Activated CD4-positive, alpha-beta T cell treated with anti-CD3 and anti-CD28 coated beads for 24 hours (primary cell): ENCODE results near the gene VANGL2.

ENCODE experiments used
- DNase-seq, 2 donors: peaks; one replicate each; pipeline ENCODE4 v3.0.0-alpha.2; 2020; ENCODE audit warnings: low read depth in 2 of 2

The VANGL2 gene

DNA sequence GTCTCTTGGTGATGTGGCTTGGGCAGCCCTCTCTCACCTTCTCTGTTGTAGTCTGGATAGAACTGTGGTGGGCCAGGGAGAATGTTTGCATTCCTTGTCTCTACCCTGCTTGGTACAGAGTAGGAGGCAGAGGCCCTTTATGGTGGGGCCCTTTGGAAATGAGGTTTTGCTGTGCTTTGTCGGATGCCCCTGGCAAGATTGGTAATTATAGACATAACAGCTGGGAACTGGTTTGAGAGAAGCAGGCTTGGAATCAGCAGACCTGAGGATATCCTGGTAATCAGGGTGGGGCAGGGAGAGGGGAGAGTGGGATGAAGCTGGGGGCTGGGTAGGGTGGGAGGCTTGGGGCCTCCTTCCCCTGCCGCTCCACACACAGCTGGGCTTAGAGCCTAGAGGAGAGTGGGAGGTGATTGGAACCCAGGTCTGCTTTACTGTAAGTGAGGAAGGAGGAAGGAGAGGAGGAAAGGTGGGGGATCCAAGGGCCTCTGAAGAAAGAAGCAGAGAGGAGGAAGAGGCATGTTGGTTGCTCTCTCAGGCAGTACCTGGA is 5.0 kb downstream of the VANGL2 start:
- no peak for DNase-seq

DNA sequence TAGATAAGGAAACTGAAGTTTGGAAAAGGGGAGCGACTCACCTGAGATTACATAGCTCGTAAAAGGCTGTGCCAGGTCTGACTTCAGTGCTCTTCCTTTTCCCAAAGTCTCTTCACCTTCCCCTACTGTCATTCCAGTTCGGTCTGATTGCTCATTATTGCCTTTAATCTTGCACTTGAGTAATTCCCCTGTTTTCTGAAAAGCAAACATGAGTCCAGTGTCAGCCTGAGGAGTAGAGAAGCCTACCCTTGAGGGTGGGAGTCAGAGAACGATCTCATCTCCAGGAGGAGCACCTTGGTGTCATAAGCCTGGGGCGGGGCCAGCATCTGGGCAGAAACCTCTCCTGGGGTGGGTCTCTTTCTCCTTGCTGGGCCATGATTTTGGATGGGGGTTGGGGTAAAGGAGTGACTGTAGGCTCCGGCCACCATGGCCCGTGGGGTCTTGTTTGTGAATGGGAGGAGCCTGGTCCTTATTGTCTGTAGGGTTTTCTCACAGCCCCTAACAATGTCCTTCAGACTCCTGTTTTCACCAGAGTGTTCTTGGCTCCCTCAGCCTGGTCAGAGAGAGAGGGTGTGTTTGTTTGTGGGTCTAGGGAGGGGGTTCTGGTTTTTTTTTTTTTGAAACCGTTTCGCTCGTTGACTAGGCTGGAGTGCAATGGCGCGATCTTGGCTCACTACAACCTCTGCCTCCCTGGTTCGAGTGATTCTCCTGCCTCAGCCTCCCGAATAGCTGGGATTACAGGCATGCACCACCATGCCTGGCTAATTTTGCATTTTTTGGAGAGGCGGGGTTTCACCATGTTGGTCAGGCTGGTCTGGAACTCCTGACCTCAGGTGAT is 6.0 kb downstream of the VANGL2 start:
- no peak for DNase-seq

DNA sequence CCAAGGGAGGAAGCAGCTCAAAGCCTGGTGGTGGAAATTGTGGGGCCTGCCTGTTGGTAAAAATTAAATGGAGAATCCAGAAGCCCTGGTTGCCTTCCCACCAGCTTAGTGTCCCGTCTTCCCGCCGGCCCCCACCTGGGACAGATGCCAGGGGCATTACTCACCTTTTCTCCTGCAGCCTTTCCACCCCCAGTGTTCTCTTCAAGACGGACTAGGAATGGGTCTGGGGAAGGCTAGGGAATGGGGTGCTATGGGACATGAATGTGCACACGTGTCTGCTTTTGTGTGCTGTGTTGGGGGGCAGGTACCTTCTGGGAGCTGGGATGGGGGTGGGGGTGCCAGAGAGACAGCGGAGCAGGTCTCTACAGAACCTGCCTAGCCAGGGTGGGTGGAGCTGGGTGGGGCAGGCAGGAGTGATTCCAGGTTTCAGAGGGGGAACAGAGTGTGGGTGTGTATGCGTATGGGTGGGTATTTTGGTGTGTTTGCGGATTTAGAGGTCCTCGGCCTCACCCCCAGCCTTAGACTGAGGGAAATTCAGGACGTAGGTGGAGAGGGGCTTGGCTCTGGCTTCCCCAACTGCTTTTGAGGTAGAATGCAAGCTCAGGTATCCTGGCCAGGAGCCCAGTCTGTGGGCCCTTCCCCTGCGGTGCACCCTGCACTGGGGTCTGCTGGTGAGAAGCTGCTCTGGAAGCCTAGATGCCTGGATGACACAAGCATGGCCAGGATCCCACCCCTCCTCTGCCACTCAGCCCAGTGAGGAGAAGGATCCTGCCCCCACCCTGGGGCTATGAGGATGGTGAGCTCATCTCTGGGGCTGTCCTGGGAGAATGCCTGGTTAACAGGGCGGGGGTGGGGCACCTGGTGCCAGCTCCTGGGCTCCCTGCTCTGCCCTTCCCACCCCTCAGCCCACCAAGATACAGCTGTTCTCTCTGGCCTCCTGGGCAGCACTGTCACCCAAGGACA is 7.8 kb downstream of the VANGL2 start:
- no peak for DNase-seq

GRCh38 chr1:160408864-160409263 is 8.5 kb downstream of the VANGL2 start:
- DNase-seq, result no peak

- no peak for DNase-seq
Observed at GRCh38 chr1:160409486-160409885, 9.1 kb downstream of the VANGL2 start.

- no peak for DNase-seq
Observed at GRCh38 chr1:160410406-160411005, 10.1 kb downstream of the VANGL2 start.

DNA sequence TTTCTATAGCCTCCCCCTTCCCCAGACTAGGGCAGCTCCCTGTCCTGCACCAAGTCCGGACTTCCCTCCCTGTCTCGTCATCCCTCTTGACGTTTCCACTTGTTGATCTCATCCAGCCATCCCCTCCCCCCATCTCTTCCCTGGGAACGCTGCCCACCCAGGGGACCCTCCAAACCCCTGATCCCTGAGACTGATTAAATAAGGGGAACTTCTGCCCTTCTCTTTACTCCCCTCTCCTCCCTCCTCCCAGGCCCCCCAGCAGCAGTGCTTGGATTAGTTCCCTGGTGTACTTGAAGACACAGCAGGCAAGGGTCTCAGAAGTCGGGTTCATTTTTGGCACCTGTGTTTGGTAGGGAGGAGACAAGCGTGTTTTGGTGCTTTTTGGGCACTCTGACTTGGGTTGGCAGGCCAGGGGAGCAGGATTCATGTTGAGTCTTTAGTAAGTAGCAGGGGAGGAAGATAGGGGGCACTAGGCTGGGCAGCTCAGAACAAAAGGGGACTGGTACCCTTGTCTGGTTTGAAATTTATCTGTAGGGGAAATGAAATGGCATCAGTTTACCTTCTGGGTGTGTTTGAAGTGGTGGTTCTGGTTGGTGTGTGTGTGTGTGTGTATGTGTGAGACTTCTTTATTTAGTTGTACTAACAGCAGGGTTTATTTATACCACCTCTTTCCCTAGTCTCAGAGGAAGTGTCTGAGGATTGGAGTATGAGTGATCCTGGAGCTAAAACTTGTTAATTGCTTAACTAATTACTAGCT is 11.1 kb downstream of the VANGL2 start:
- DNase-seq, result no peak

GRCh38 chr1:160412028-160412362 is 11.6 kb downstream of the VANGL2 start:
- DNase-seq, result no peak

DNA sequence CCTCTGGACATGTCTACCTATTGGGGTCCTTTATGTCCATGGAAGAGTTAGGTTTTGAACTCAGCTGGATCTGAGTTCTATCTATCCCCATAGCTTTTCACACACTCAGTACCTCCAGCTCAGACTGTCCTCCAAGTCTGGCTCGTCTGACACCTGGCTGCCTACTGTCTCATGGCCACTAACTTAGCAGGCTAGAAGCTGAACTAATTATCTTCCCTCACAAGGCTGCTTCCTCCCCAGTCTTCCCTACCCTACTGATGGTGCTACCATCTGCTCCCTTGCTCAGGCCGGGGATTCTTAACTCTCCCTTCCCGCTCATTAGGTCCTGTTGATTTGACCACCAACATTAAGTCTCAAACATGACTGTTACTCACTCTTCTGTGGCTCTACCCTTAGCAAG is 13.4 kb downstream of the VANGL2 start:
- no peak for DNase-seq

DNA sequence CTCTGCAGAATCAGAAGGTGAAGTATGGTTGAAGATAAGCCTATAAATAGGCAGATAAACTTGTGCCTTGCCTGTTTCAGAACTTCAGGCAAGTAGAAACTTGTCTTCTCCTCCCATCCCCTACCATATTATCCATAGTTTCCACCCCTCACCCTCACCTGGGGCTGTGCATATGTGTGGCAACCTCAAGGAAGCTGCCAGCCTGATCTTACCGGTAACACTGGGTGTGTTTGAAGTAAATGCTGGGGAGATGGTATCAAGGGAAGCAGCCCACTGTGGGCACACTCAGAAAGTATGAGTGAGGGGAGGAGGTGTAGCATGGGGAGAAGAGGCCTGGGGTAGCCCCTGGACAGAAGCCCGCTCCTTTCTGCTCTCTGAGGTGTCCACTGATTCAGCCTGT is 14.5 kb downstream of the VANGL2 start:
- DNase-seq, result no peak

GRCh38 chr1:160415696-160416290 is 15.4 kb downstream of the VANGL2 start:
- no peak for DNase-seq

GRCh38 chr1:160416369-160416768 is 16.0 kb downstream of the VANGL2 start:
- DNase-seq, result no peak

- DNase-seq, result no peak
Observed at GRCh38 chr1:160418483-160418882, 18.1 kb downstream of the VANGL2 start.

GRCh38 chr1:160419150-160419837 is 18.9 kb downstream of the VANGL2 start:
- DNase-seq, result no peak

- DNase-seq, result no peak
Observed at GRCh38 chr1:160419838-160420169, 19.4 kb downstream of the VANGL2 start.

- no peak for DNase-seq
Observed at GRCh38 chr1:160420881-160421842, 20.8 kb downstream of the VANGL2 start.

DNA sequence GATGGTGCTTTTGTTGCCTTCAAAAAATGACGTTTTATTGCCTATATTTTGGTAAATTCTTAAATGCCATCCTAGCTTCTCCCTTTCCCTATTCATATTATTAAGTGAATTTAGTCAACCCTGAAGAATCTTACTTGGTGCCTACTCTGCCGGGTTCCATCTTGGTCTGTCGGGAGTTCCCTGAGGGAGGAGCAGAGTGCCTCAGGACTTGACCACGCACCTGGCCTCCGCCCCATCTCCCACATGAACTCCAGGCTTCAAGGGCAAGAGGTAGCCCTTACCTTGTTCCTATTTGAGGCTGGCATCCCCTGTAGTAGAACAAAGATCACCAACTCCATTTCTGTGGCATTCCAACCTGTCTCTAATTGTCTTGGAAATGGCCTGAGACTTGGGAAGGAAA is 21.5 kb downstream of the VANGL2 start:
- DNase-seq, result no peak

DNA sequence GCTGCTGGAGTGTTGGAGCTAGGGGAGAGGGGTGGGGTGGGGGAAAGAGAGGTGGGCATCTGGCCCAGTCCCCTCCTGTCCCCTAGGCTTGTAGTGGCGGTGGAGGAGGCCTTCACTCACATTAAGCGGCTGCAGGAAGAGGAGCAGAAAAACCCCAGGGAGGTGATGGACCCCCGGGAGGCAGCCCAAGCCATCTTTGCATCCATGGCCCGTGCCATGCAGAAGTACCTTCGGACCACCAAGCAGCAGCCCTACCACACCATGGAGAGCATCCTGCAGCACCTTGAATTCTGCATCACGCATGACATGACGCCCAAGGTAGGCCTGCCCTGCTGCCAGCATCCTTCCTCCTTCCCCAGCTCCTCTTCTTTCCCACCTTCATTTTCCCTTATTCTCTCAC is 23.6 kb downstream of the VANGL2 start:
- no peak for DNase-seq

GRCh38 chr1:160425847-160426246 is 25.5 kb downstream of the VANGL2 start:
- DNase-seq, result no peak
